AG10803 (cell line): ENCODE measurements around the gene NAB1.
"Not testable (repeated sequence)": the region's sequence is repeated elsewhere in the genome, so short reads cannot be mapped to it uniquely, and the experiment has no call there.

Experiments
- DNase-seq: peaks from one replicate; pipeline ENCODE4 v3.0.0; 2010; ENCODE audit warnings: low read depth
- H3K4me3 ChIP-seq: 2 replicates; pipeline ENCODE4 v1.5.1; 2011; ENCODE audit warnings: mild to moderate bottlenecking, low read length, control low read depth
- CTCF ChIP-seq: conservative IDR thresholded peaks from 2 replicates; pipeline ENCODE4 v1.5.1; 2011; ENCODE audit warnings: mild to moderate bottlenecking, low read length, control low read depth, inconsistent platforms

Gene NAB1

GRCh38 chr2:190649035-190649797, at the start of gene NAB1:
TSS of gene NAB1 (plus strand) at chr2:190649083. CDS start at chr2:190659177, 10,094 bp downstream.
- H3K4me3 ChIP-seq: peak within 1 kb of the TSS; percentile 78
- DNase-seq: peak; percentile 38
- no peak for TF ChIP-seq CTCF

- no peak for TF ChIP-seq CTCF
- H3K4me3 ChIP-seq: no peak overlapping the region
- no peak for DNase-seq
These were observed 49.2 kb upstream of the NAB1 start for GRCh38 chr2:190599546-190600220.

- DNase-seq: no peak
- no peak for TF ChIP-seq CTCF
- H3K4me3 ChIP-seq: no peak overlapping the region
These were observed 48.4 kb upstream of the NAB1 start for GRCh38 chr2:190600293-190601103.

GRCh38 chr2:190603374-190603773, 45.5 kb upstream of the NAB1 start:
- DNase-seq: no peak
- no peak for TF ChIP-seq CTCF
- no peak overlapping the region for H3K4me3 ChIP-seq

- TF ChIP-seq CTCF: no peak
- H3K4me3 ChIP-seq: no peak overlapping the region
- DNase-seq: peak; percentile 47
These were observed 41.8 kb upstream of the NAB1 start for GRCh38 chr2:190607014-190607597.

GRCh38 chr2:190607657-190608357, 41.1 kb upstream of the NAB1 start:
- DNase-seq: peak; percentile 43
- TF ChIP-seq CTCF: no peak
- H3K4me3 ChIP-seq: no peak overlapping the region

GRCh38 chr2:190608863-190609262, 40.0 kb upstream of the NAB1 start:
- DNase-seq, H3K4me3 ChIP-seq: not testable (repeated sequence)

GRCh38 chr2:190609397-190609796, 39.5 kb upstream of the NAB1 start:
- DNase-seq, H3K4me3 ChIP-seq: not testable (repeated sequence)

GRCh38 chr2:190610528-190610927, 38.4 kb upstream of the NAB1 start:
- H3K4me3 ChIP-seq, DNase-seq: not testable (repeated sequence)
